Right ventricle myocardium inferior (tissue), 1 donor: Measurements from ENCODE around the gene HSPB7. TPM values are rescaled to one million over a fixed set of nuclear protein-coding genes. Genes with fewer than 3 reads are reported as not detected.
"Not testable (repeated sequence)": the region's sequence is repeated elsewhere in the genome, so short reads cannot be mapped to it uniquely, and the experiment has no call there.

Experiments
- ATAC-seq: fragments of 200-7000 bp; cut with Tn5 transposase; one replicate; pipeline ENCODE4 v1.9.1; 2020; ENCODE audit warnings: mild to moderate bottlenecking, moderate library complexity
- DNase-seq: peaks from one replicate; pipeline ENCODE4 v3.0.0; 2021; ENCODE audit errors: missing footprints
- intact Hi-C: fragments of 100-400 bp; cut with DNase I; formaldehyde crosslinking; loops from one replicate; pipeline ENCODE4 v1.11.0; 2022
- long read RNA-seq: library from polyadenylated mRNA; unstranded; transcript quantifications from one replicate; pipeline ENCODE4 v2.0.0, GENCODE V29; 2021
- total RNA-seq: library from RNA; stranded (reverse); fragmentation: NEBNext Ultra II Directional; extraction: Animal tissue kit (Norgen Biotek cat#: 25700); gene quantifications from one replicate; pipeline ENCODE4 v1.2.1, GENCODE V29; 2021
- donor health status: DM: no; HTN: yes; CAD: no; lungs with severe emphysema.

HSPB7 gene
- 4,074 TPM for total RNA-seq
- long read RNA-seq, transcript HSPB7-204 (3 exons, 2,128 nt): minor isoform, 30 of 1,685 reads
- long read RNA-seq, transcript HSPB7-201 (3 exons, 2,892 nt): major isoform, 1,025 of 1,685 reads
- long read RNA-seq, transcript HSPB7-207 (3 exons, 844 nt): minor isoform, 62 of 1,685 reads
- long read RNA-seq, transcript HSPB7-205 (2 exons, 2,702 nt): minor isoform, 73 of 1,685 reads
- long read RNA-seq, partial matches to known transcripts: 6 of 1,685 reads
- long read RNA-seq, other reads (novel, unspliced or antisense): 466 of 1,685 reads

DNA sequence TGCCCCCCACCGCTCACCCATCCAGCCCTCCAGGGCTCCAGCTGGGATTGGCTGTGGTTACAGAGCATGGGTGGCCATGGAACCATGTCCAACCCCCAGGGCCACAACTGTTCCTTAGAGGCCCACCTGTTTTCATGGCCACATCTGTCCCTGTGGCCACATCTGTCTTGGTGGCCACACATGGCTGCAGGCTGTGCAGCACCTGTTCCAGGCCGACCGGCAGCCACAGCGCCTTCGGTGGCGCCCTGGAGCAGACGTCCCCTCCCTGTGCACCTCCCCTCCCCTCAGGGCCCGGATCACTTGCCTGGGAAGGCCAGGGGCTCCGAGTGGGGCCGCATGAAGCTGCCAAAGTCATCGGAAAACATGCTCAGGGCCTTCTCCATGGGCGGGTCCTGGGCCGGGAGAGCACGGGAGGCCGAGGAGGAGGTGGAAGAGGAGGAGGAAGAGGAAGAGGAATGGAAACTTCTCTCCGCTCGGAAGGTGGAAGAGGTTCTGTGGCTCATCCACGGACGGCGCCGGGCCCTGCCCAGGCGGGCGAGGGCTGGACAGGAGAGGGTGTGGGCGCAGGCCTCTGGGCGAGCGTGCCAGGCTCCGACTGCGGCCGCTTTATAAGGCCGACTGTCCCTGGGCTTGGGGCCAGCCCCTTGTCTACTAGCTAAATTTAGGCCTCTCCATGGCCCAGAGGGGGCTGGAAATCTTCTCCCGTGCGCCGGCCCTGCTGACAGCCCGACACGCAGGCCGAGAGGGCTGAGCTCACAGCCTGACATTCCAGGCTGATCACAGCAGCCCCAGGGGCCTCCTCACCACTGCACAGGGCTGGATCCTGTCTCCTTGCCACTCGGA, at the start of gene HSPB7:
Gene HSPB7 (minus strand): TSS at position 583 of the 843 bp plus-strand sequence. CDS start 80 bp downstream, at position 503.
- intact Hi-C loops: no loop called here

DNA sequence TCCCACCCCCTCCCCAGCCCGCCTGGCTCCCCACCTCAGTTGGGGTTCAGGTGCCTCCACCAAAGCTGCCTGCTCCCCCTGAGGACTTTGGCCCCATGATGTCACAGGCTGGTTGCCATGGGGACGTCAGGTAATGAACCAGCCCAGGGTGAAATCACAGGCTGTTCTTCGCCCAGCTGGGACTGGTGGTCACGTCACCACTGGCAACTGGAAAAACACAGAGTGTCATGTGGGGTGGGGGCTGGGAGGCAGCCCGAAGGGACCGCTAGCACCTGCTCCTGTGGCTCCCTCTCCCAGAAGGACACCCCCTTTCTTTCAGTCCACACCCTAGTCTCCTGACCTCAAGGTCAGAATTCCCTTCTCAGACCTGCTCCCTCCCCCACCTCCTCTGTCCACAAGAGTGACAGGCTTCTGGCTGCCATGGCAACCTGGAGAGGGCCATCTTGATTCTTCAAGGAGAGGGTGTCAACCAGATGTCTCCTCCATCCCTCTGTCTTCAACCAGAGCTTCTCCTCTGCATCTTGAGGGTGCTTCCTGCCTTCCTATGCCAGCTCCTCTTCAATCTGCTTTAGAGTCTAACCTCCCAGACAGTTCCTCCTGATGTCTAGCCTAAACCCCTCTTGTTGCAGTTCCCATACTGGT, 49.4 kb upstream of the HSPB7 start:
- intact Hi-C loops: no loop called here
- peak; percentile 18 for ATAC-seq
- DNase-seq: no peak

More for the DNA sequence above, at the start of gene HSPB7:
- ATAC-seq: peak; percentile 67
- peak; percentile 92 for DNase-seq

DNA sequence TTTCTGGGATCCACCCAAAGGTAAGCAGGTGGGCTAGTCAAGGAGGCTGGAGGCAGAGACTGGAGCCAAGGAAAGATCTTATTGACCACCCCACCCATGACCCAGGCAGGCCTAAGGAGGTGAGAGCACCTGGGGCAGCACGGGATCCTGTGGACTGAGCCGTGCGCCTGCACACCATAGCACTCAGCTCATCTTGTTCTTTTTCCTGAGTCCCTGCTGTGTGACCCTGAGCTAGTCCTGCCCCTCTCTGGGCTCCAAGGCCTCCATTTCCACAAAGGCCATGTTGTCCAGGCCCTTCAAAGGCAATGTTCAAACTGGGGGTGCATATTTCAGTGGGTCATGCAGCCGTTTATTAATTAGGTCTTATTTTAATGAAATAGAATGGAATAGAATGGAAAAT, 48.4 kb upstream of the HSPB7 start:
- intact Hi-C loops: no loop called here
- no peak for DNase-seq
- ATAC-seq: no peak

DNA sequence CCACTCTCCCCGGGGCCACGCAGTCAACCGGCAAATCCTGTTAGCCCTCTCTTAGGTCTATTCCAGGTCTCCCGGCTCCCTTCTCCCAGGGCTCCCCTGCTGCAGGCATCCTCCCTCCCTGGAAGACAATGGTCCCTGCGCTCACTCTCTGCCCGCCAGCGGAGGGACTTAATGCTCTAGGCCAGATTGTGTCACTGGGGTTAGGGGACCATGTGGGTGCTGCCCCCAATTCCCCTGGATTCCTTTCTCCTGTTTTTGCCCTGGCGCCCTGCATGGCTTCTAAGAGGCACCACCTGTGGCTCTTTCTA, 47.4 kb upstream of the HSPB7 start:
- ATAC-seq (no peak), DNase-seq (no peak)
- intact Hi-C loops: no loop called here

DNA sequence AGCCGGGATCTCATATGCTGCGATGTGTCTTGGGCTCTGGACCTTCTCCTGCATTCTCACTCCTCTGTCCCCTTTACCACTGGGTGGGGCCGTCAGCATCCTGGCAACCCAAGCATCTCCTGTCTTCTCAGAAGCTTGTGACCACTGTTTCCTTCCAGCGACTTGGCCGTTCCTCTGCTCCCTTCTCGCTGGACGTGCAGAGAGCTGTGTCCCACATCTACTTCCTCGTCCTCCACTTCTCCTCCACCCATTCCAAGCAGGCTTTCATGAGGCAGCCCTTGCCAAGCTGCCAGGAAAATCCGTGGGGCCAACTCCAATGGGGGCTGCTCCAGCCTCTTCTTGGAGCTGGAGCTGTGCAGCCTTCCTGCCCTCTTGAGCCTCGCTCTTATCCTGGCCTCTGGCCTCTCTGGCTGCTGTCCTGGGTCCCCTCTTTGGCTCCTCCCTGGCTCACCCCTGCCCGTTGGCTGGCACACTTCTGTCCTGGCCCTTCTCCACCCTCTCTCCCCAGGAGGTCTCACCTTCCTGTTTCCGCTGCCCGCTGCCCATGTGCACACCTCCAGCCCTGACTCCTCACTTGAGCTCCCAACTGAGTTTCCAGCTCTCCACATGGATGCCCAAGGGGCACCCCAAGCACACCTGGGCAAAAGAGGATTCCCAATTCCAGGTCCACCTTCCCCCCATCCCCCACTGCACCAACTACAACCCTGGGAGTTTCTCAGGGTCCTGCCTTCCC, 46.9 kb upstream of the HSPB7 start:
- ATAC-seq (no peak), DNase-seq (no peak)
- intact Hi-C loops: no loop called here

DNA sequence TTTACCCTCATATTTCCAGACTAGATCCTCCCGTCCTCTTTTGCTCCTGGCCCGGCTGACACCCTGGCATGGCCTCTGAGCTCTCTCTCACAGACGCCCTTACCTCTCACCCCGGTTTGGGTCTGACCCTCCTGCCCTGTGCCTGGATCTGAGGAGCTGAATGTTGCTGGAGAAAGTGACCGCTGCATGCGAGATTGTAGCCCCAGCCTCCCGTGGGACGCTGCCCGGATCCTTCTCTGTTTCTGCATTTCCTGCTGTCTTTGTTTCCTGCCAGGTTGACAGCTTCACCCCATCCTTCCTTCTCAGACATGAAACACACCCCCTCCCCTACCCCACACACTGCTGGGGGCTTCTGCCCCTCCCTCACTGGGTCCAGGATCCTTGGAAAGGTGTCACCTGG, 46.1 kb upstream of the HSPB7 start:
- ATAC-seq (no peak), DNase-seq (no peak)
- intact Hi-C loops: loop anchor here (2.0 kb wide), 1 partner anchor 23 kb away; no protein-coding TSS in a partner anchor

DNA sequence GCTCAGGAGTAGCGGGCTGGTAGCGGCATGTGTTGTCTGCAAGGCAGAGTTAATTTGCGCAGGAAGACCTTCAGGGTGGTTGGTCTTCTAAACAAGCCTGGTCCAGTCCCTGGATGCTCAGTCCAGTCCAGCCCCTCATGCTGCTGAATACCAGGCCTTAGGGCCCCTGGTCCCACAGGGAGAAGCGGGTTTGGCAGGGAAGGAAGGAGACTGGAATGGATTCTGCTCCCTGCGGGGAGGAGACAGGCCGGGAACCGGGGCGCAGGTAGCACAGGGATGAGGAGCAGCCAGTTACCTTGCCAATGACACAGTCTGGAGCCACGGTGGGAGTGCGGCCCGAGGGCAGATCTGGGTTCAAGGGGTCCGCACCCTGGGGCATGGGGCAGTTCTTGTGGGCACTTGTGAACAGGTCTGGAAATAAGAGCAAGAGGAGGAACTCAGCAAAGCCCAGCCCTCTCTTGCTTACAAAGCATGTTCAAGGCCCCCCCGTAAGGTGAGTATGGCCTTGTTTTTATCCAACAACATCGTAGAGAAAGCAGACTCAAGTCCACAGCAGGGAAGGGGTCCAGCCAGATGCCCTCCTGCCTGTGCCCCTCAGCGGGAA, 45.5 kb upstream of the HSPB7 start:
- no peak for DNase-seq
- intact Hi-C loops: loop anchor here (2.0 kb wide), 1 partner anchor 23 kb away; no protein-coding TSS in a partner anchor
- ATAC-seq: no peak

DNA sequence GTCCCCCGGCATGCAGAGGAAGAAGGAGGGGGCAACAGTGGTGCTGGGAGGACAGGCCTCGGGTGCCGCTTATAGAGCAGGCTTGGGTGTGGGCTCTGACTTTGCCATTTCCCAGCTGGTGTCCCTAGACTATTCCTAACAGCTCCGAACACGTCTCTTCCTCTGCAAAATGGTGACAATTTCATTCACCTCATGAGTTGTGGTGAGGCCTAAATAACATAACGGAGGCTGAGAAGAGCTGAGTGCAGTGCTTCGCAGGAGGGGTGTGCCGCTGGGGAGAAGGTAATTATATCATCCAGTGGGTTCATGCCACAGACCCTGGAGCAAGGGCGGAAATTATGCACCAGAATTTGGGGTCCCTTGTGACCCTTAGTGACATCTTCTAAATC, 44.8 kb upstream of the HSPB7 start:
- intact Hi-C loops: loop anchor here (2.0 kb wide), 1 partner anchor 22 kb away; no protein-coding TSS in a partner anchor
- not testable (repeated sequence) for ATAC-seq, DNase-seq

DNA sequence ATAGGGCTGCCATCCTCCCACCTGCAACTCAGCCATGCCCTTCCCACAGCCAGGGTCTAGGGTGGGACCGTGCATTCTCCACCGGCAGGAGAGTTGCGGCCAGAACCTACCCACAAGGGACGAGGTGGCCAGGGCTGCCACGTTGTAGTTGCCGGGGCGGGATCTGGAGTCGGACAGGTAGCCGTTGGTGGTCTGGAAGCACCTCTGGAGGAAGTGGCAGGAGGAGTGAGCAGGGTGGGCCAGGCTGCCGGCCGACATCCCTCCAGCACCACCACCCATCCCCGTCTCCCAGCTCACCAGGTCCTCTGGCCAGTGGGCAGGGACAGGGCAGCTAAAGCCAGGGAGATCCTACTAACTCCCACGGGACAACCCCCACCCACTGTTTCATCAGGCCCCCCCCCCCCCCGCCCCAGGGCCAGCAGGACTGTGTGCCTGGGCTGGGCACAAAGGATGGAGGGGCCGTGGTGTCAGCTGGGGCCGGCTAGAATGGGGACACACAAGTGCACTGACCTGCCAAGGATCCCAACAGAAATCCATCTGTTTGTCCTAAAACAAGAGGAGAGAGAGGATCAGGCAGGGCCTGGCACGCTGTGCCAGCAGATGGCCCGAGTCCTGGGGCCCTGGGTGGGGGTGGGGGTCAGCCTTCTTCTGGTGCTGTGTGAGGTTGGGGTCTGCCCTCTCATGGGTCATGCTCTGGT, 44.3 kb upstream of the HSPB7 start:
- ATAC-seq: not testable (repeated sequence)

DNA sequence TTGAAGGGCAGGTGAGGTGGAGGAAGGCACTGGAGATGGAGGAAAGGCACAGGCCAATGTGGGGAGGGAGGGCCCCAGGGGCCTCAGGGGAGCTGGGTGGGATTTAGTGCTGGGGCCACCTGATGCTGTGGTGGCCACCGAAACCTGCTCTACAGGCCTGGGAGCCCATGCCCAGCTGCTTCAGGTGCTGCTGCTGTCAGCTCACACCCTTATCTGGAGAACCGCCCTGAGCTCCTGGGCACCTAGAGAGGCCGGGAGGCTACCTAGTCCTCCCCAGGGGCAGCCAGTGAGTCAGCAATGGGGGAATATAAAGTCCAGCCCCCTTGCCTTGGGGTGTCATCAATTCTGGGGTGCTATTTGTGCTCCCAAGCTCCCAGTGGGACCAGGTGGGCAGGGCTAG, 43.4 kb upstream of the HSPB7 start:
- intact Hi-C loops: no loop called here
- ATAC-seq: no peak
- no peak for DNase-seq

More for the DNA sequence above, 44.3 kb upstream of the HSPB7 start:
- intact Hi-C loops: loop anchor here (2.0 kb wide), 1 partner anchor 21 kb away; no protein-coding TSS in a partner anchor
- not testable (repeated sequence) for DNase-seq

DNA sequence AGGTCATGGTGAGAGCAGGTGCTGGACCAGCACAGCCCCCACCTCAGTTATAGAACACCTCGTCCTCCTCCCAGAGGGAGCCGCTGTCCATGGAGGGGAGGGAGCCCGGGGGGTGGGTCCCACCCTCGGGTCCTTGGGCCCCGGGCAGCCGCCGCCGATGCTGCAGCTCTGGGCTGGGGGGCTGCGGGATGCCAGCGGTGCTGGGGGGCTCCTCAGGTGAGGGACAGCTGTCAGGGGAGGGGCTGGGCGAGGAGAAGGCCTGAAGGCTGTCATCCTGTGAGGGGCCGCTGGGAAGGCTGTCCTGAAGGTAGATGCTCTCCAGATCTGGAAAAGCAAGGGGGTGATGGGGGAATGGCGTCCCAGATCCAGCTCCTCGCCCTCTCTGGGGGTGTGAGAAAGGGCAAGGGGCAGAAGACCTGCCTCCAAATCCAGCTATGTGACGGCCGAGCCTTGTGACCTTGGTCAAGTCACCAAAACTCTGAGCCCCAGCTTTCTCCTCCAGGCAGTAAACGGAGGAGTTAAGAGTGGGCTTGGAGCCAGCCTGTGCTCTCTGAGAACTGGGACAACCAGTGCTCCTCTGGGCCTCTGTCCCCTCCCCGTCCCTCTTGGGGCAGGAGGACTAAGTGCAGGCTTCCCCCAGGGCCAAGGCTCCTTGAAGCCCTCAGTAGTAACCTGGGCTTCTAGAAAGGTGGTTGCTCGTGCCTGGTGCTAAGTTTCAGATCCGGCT, 40.7 kb upstream of the HSPB7 start:
- ATAC-seq, DNase-seq: not testable (repeated sequence)
- intact Hi-C loops: loop anchor here (5.0 kb wide), 1 partner anchor 266 kb away; no protein-coding TSS in a partner anchor

DNA sequence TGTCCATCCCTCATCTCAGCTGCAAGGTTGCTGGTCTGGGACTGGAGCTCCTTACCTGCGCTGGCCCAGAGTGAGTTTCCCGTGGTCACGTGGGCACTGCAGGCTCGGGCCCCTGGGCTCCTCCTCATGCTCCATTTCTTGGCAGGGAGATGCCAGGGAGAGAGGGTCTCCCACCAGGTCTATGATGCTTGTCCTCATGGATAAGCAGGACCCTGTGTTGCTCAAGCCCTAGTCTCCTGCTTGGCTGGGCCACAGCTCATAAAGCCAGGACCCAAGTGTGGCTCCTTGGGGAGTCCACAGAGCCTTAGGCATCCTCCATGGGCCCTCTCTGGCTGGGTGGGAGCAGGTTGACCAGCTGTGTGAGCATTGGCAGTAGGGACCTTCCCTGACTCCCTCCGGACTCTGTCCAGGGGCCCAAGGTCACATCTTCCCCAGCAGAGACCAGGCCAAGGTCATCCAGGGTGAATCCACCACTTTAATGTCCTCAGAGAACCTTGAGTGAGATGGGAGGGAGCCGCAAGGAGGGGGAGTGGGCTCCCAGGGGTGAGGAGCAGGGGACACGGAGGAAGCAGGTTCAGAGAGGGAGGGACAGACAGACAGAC, 39.6 kb upstream of the HSPB7 start:
- peak; percentile 17 for ATAC-seq
- intact Hi-C loops: loop anchor here (5.0 kb wide), 1 partner anchor 265 kb away; no protein-coding TSS in a partner anchor
- not testable (repeated sequence) for DNase-seq

DNA sequence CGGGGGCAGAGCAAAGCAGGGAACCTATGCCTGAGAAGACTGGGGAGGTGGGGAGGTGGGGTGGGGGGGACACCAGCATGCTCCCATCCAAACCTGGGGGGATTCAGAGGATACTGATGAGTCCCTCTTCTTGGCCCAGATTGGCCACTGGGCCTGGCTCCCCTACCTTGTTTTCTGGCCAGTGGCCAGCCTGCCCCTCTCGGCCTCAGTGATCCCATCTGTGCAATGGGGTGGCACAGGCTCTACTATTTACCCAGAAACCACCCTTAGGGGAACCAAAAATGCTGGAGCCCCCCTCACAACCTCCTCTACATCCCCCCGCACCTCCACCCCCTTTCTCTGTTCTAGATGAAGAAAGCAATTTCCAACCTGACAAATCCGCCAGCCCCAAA, 38.7 kb upstream of the HSPB7 start:
- not testable (repeated sequence) for ATAC-seq, DNase-seq
- intact Hi-C loops: loop anchor here (1.0 to 5.0 kb wide), 2 partner anchors 47 to 264 kb away; no protein-coding TSS in a partner anchor

DNA sequence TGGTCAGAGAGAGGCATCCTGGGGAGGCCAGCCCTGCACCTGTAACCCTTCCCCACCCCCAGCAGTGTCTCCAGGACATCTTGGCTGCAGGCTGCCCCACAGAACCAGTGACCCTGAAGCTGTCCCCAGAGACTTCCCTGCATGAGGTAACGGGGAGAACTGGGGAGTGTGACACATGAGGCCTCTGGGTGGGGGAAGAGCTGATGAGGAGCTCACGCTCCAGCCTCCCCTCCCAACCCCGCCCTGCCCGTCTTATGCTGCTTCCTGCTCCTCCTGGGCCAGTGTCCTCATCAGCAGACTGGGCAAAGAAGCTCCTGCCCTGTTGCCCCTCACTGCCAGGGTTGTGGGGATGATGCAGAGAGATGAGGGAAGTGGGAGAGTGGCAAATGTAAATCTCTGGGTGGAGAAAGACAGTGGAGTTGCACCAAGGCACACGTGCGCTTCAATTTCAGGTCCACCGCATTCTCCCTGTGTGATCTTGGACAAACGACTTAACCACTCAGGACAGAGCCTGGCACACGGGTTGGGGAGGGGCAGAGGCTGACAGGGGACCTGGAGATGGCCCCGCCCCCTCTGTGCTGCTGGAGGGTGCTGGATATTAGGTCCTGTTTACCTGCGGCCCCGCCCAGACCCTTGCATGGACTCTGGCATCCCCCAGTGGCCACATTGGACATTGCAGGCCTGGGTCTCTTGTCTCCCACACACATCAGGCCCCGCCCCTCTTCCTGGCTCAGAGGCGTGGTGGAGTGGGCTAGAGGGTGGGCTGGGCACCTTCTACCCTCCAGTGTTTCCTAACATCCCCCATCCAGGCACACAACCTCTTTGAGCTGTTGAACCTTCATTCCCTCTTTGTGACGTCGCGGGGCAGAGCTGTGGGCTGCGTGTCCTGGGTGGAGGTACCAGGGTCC, 38.0 kb upstream of the HSPB7 start:
- peak; percentile 93 for DNase-seq
- ATAC-seq: peak; percentile 71
- intact Hi-C loops: loop anchor here (1.0 to 5.0 kb wide), 2 partner anchors 47 to 264 kb away; no protein-coding TSS in a partner anchor
